ENCODE results near the gene SSR1.

The SSR1 gene

GRCh38 chr6:7255918-7256317 is 57.1 kb downstream of the SSR1 start:
- DNase-seq, result no peak

GRCh38 chr6:7254980-7255835 is 57.8 kb downstream of the SSR1 start:
- no peak for DNase-seq

GRCh38 chr6:7252390-7252789 is 60.6 kb downstream of the SSR1 start:
- DNase-seq, result no peak

GRCh38 chr6:7251646-7252260 is 61.2 kb downstream of the SSR1 start:
- no peak for DNase-seq

- DNase-seq, result no peak
These were observed 62.2 kb downstream of the SSR1 start for GRCh38 chr6:7250812-7251211.

GRCh38 chr6:7249946-7250643 is 62.9 kb downstream of the SSR1 start:
- DNase-seq, result no peak

- DNase-seq, result no peak
These were observed 63.6 kb downstream of the SSR1 start for GRCh38 chr6:7249391-7249790.

- no peak for DNase-seq
These were observed 65.2 kb downstream of the SSR1 start for GRCh38 chr6:7247828-7248227.

- no peak for DNase-seq
These were observed 65.9 kb downstream of the SSR1 start for GRCh38 chr6:7247179-7247456.

- DNase-seq, result no peak
These were observed 66.4 kb downstream of the SSR1 start for GRCh38 chr6:7246401-7247178.

- DNase-seq, result no peak
These were observed 67.2 kb downstream of the SSR1 start for GRCh38 chr6:7245668-7246393.

GRCh38 chr6:7243179-7243981 is 69.6 kb downstream of the SSR1 start:
- peak; percentile 63 for DNase-seq

GRCh38 chr6:7242835-7243178 is 70.2 kb downstream of the SSR1 start:
- no peak for DNase-seq

GRCh38 chr6:7241709-7242645 is 71.0 kb downstream of the SSR1 start:
- no peak for DNase-seq

- DNase-seq, result no peak
These were observed 71.8 kb downstream of the SSR1 start for GRCh38 chr6:7241160-7241559.

GRCh38 chr6:7240351-7240750 is 72.6 kb downstream of the SSR1 start:
- DNase-seq, result no peak

GRCh38 chr6:7239590-7239948 is 73.4 kb downstream of the SSR1 start:
- DNase-seq, result no peak

- peak; percentile 87 for DNase-seq
These were observed 74.0 kb downstream of the SSR1 start for GRCh38 chr6:7238900-7239589.

- no peak for DNase-seq
These were observed 74.5 kb downstream of the SSR1 start for GRCh38 chr6:7238526-7238899.

- no peak for DNase-seq
These were observed 75.3 kb downstream of the SSR1 start for GRCh38 chr6:7237653-7238188.

All from NCI-H748 treated with DMSO at 0.1 percent for 48 hours (cell line).